HG02870 (cell line): ENCODE results near the gene FXYD1.

Source experiments
- ATAC-seq: cut with Tn5 transposase; IDR thresholded peaks from one replicate; pipeline ENCODE4 v1.9.1; 2021; ENCODE audit warnings: mild to moderate bottlenecking, moderate library complexity; ENCODE audit not compliant: unreplicated experiment

Gene FXYD1

GRCh38 chr19:35160629-35161433 lies 22.2 kb downstream of the FXYD1 start:
- no peak for ATAC-seq

GRCh38 chr19:35161434-35161743 lies 22.8 kb downstream of the FXYD1 start:
- ATAC-seq = no peak

- ATAC-seq = no peak
Measured at GRCh38 chr19:35162471-35163326, 24.1 kb downstream of the FXYD1 start.

GRCh38 chr19:35164418-35164817 lies 25.8 kb downstream of the FXYD1 start:
- no peak for ATAC-seq

GRCh38 chr19:35165200-35166058 lies 26.8 kb downstream of the FXYD1 start:
- no peak for ATAC-seq

GRCh38 chr19:35166100-35167063 lies 27.8 kb downstream of the FXYD1 start:
- ATAC-seq = no peak

- ATAC-seq = no peak
Measured at GRCh38 chr19:35167251-35168119, 28.9 kb downstream of the FXYD1 start.

- ATAC-seq = no peak
Measured at GRCh38 chr19:35168196-35168595, 29.6 kb downstream of the FXYD1 start.

GRCh38 chr19:35169221-35169995 lies 30.8 kb downstream of the FXYD1 start:
- ATAC-seq = no peak

- no peak for ATAC-seq
Measured at GRCh38 chr19:35170359-35171061, 31.9 kb downstream of the FXYD1 start.

- no peak for ATAC-seq
Measured at GRCh38 chr19:35171730-35172129, 33.1 kb downstream of the FXYD1 start.

- ATAC-seq = no peak
Measured at GRCh38 chr19:35174226-35174625, 35.6 kb downstream of the FXYD1 start.

- ATAC-seq = no peak
Measured at GRCh38 chr19:35176181-35176570, 37.6 kb downstream of the FXYD1 start.

GRCh38 chr19:35177377-35178274 lies 39.0 kb downstream of the FXYD1 start:
- ATAC-seq = no peak

- ATAC-seq = no peak
Measured at GRCh38 chr19:35178701-35179100, 40.1 kb downstream of the FXYD1 start.

GRCh38 chr19:35179830-35180229 lies 41.2 kb downstream of the FXYD1 start:
- ATAC-seq = no peak

- ATAC-seq = no peak
Measured at GRCh38 chr19:35181387-35181786, 42.8 kb downstream of the FXYD1 start.
